H1 (cell line): Measurements from ENCODE around the gene ANXA3. TPM values are rescaled to one million over a fixed set of nuclear protein-coding genes. Genes with fewer than 3 reads are reported as not detected.

Experiments used
- CTCF ChIA-PET: fragments of 300-600 bp; sonication (Branson Sonifier 250); formaldehyde crosslinking; loops from one replicate; lab custom pipeline; 2021; ENCODE audit not compliant: partially characterized antibody; lab: Charles Lee
- POLR2A ChIA-PET: fragments of 300-600 bp; sonication (Branson Sonifier 250); formaldehyde crosslinking; loops from one replicate; lab custom pipeline; 2021; ENCODE audit warnings: inconsistent platforms; ENCODE audit not compliant: partially characterized antibody; lab: Charles Lee
- DNase-seq, 2 experiments: peaks; one replicate each; pipeline versions ENCODE4 v3.0.0 to v3.0.0-alpha.2; 2010 to 2022; ENCODE audit warnings: low spot score in 2 of 2, low read depth in 1 of 2, mixed read lengths in 1 of 2
- FAIRE-seq: peaks from 2 replicates; lab custom pipeline; 2011; peaks lifted over from hg19 to GRCh38; lab: Jason Lieb, UNC
- H2AFZ ChIP-seq: 2 replicates; pipeline ENCODE4 v1.8.1; 2012; ENCODE audit warnings: low read length, inconsistent platforms
- H2AK5ac ChIP-seq: 2 replicates; pipeline ENCODE4 v1.6.1; 2013; ENCODE audit warnings: low read depth, low read length
- H2BK120ac ChIP-seq: replicated peaks from 2 replicates; pipeline ENCODE3; 2013; ENCODE audit warnings: low read depth, low read length, inconsistent platforms
- H2BK12ac ChIP-seq: 2 replicates; pipeline ENCODE4 v1.6.1; 2013; ENCODE audit warnings: low read depth, low read length
- H2BK15ac ChIP-seq: 2 replicates; pipeline ENCODE4 v1.6.1; 2013; ENCODE audit warnings: low read length
- H2BK20ac ChIP-seq: 2 replicates; pipeline ENCODE4 v1.6.1; 2013; ENCODE audit warnings: low read length
- H2BK5ac ChIP-seq: 2 replicates; pipeline ENCODE4 v1.6.1; 2013; ENCODE audit warnings: low read depth, low read length
- H3K14ac ChIP-seq: 2 replicates; pipeline ENCODE4 v1.6.1; 2013; ENCODE audit warnings: inconsistent platforms; ENCODE audit not compliant: insufficient read length
- H3K18ac ChIP-seq: 2 replicates; pipeline ENCODE4 v1.6.1; 2013; ENCODE audit warnings: low read length; ENCODE audit errors: extremely low read depth
- H3K23ac ChIP-seq: 2 replicates; pipeline ENCODE4 v1.6.1; 2013; ENCODE audit warnings: inconsistent platforms; ENCODE audit not compliant: insufficient read length
- H3K23me2 ChIP-seq: 2 replicates; pipeline ENCODE4 v1.6.1; 2013; ENCODE audit warnings: low read depth, low read length
- H3K27ac ChIP-seq: 2 replicates; pipeline ENCODE4 v1.6.1; 2011; ENCODE audit warnings: low read depth, low read length, inconsistent platforms
- H3K27me3 ChIP-seq, 4 experiments: replicated peaks in 1 of 4; 1 replicate in 1 of 4; 2 replicates in 3 of 4; pipeline versions ENCODE4 v1.6.1 to v1.8.1; 2011 to 2013; ENCODE audit warnings: low read length in 3 of 4, mild to moderate bottlenecking in 3 of 4, inconsistent platforms in 2 of 4, mixed read lengths in 2 of 4, moderate library complexity in 1 of 4; ENCODE audit not compliant: control insufficient read depth in 3 of 4, insufficient read depth in 3 of 4; ENCODE audit errors: extremely low read depth in 1 of 4
- H3K36me3 ChIP-seq, 4 experiments: 2 replicates each; pipeline versions ENCODE4 v1.6.1 to v1.8.1; 2011 to 2013; ENCODE audit warnings: mild to moderate bottlenecking in 4 of 4, low read length in 3 of 4, moderate library complexity in 2 of 4, control low read depth in 1 of 4, inconsistent platforms in 1 of 4; ENCODE audit not compliant: insufficient read depth in 4 of 4, control insufficient read depth in 2 of 4
- H3K4ac ChIP-seq: replicated peaks from 2 replicates; pipeline ENCODE3; 2013; ENCODE audit warnings: low read length, low read depth, mixed read lengths, inconsistent platforms; ENCODE audit not compliant: insufficient read length
- H3K4me1 ChIP-seq, 4 experiments: replicated peaks in 1 of 4; 1 replicate in 1 of 4; 2 replicates in 3 of 4; pipeline versions ENCODE4 v1.6.1 to v1.8.1; 2011 to 2013; ENCODE audit warnings: low read length in 3 of 4, inconsistent platforms in 2 of 4, mixed read lengths in 1 of 4; ENCODE audit not compliant: insufficient read depth in 4 of 4, control insufficient read depth in 3 of 4
- H3K4me2 ChIP-seq, 2 experiments: 2 replicates each; pipeline versions ENCODE4 v1.6.1 to v1.8.1; 2011 to 2013; ENCODE audit warnings: low read depth in 2 of 2, low read length in 2 of 2, control low read depth in 1 of 2, inconsistent platforms in 1 of 2, mild to moderate bottlenecking in 1 of 2; ENCODE audit not compliant: insufficient read depth in 1 of 2
- H3K4me3 ChIP-seq, 4 experiments: fragments of 200-600, 300-600 bp in 1 of 4; sonication (generic), shearing (Covaris generic), sonication (Bioruptor Twin) in 1 of 4; 2 replicates each; pipeline versions ENCODE4 v1.5.1 to v1.8.1; 2011 to 2016; ENCODE audit warnings: low read length in 4 of 4, low read depth in 3 of 4, control low read depth in 2 of 4, inconsistent platforms in 2 of 4, mild to moderate bottlenecking in 2 of 4, mixed read lengths in 1 of 4, moderate library complexity in 1 of 4; ENCODE audit not compliant: insufficient read depth in 2 of 4; ENCODE audit errors: extremely low read depth in 1 of 4
- H3K56ac ChIP-seq: replicated peaks from 2 replicates; pipeline ENCODE3; 2013; ENCODE audit warnings: low read depth, mild to moderate bottlenecking, mixed read lengths, low read length, inconsistent platforms; ENCODE audit not compliant: insufficient read length
- H3K79me1 ChIP-seq: 2 replicates; pipeline ENCODE4 v1.6.1; 2013; ENCODE audit warnings: low read depth, low read length, control low read depth
- H3K79me2 ChIP-seq, 2 experiments: 2 replicates each; pipeline versions ENCODE4 v1.6.1 to v1.8.1; 2012 to 2013; ENCODE audit warnings: low read length in 2 of 2, mild to moderate bottlenecking in 2 of 2, inconsistent platforms in 1 of 2; ENCODE audit not compliant: insufficient read depth in 2 of 2, control insufficient read depth in 1 of 2
- H3K9ac ChIP-seq, 4 experiments: replicated peaks in 1 of 4; 1 replicate in 1 of 4; 2 replicates in 3 of 4; pipeline versions ENCODE4 v1.6.1 to v1.8.1; 2011 to 2013; ENCODE audit warnings: low read depth in 3 of 4, low read length in 3 of 4, control low read depth in 2 of 4, mild to moderate bottlenecking in 2 of 4, moderate library complexity in 2 of 4, inconsistent platforms in 1 of 4; ENCODE audit errors: extremely low read depth in 1 of 4
- H3K9me3 ChIP-seq, 2 experiments: 2 replicates each; pipeline versions ENCODE4 v1.6.1 to v1.8.1; 2012 to 2013; ENCODE audit warnings: mild to moderate bottlenecking in 2 of 2, moderate library complexity in 2 of 2, control low read depth in 1 of 2, inconsistent platforms in 1 of 2, low read depth in 1 of 2, low read length in 1 of 2, mixed read lengths in 1 of 2; ENCODE audit not compliant: insufficient read depth in 2 of 2
- H4K20me1 ChIP-seq, 2 experiments: replicated peaks in 1 of 2; 2 replicates each; pipeline versions ENCODE3 to v1.8.1; 2011 to 2013; ENCODE audit warnings: inconsistent platforms in 2 of 2, low read length in 2 of 2, mild to moderate bottlenecking in 1 of 2; ENCODE audit not compliant: insufficient read depth in 2 of 2, control insufficient read depth in 1 of 2
- H4K5ac ChIP-seq: 2 replicates; pipeline ENCODE4 v1.6.1; 2013; ENCODE audit warnings: low read length, low read depth, mixed read lengths, inconsistent platforms; ENCODE audit not compliant: insufficient read length
- H4K8ac ChIP-seq: 2 replicates; pipeline ENCODE4 v1.8.0; 2013; ENCODE audit warnings: mild to moderate bottlenecking, moderate library complexity, low read length, inconsistent platforms; ENCODE audit not compliant: insufficient read depth; ENCODE audit errors: extremely low read depth
- H4K91ac ChIP-seq: replicated peaks from 2 replicates; pipeline ENCODE3; 2013; ENCODE audit warnings: low read length, mixed read lengths, inconsistent platforms; ENCODE audit not compliant: insufficient read length
- BACH1 ChIP-seq: IDR thresholded peaks from 2 replicates; pipeline ENCODE4 v1.6.1; 2012; ENCODE audit warnings: low read length, improper control_type of control experiment
- BCL11A ChIP-seq, 2 experiments: IDR thresholded peaks; one replicate each; pipeline ENCODE4 v1.6.1; 2011; ENCODE audit warnings: low read depth in 2 of 2, low read length in 2 of 2, mild to moderate bottlenecking in 2 of 2
- CBX8 ChIP-seq: fragments of 300-800, 300-1000 bp; sonication (generic); IDR thresholded peaks from 2 replicates; pipeline ENCODE4 v1.7.1; 2016; ENCODE audit warnings: low read depth, low read length, borderline replicate concordance
- FOSL1 ChIP-seq: IDR thresholded peaks from 2 replicates; pipeline ENCODE4 v1.6.1; 2011; ENCODE audit warnings: mild to moderate bottlenecking, low read depth, low read length, moderate library complexity; ENCODE audit not compliant: insufficient read depth
- GABPA ChIP-seq: IDR thresholded peaks from 2 replicates; pipeline ENCODE4 v1.6.1; 2011; ENCODE audit warnings: mild to moderate bottlenecking, low read length, moderate library complexity, borderline replicate concordance; ENCODE audit not compliant: insufficient read depth
- SIN3A ChIP-seq, 2 experiments: IDR thresholded peaks in 1 of 2; conservative IDR thresholded peaks in 1 of 2; 2 replicates each; pipeline ENCODE4 v1.6.1; 2011 to 2012; ENCODE audit warnings: low read length in 2 of 2, improper control_type of control experiment in 1 of 2, low read depth in 1 of 2, mild to moderate bottlenecking in 1 of 2
- SIX5 ChIP-seq: IDR thresholded peaks from 2 replicates; pipeline ENCODE4 v1.6.1; 2011; ENCODE audit warnings: mild to moderate bottlenecking, low read depth, low read length
- TAF7 ChIP-seq: optimal IDR thresholded peaks from 2 replicates; pipeline ENCODE3; 2011; ENCODE audit warnings: low read depth, mild to moderate bottlenecking, inconsistent platforms, low read length, moderate library complexity, borderline replicate concordance
- WGBS, 2 experiments: shearing (Covaris generic) in 1 of 2; methylation state at CpG; one replicate each; pipeline versions ENCODE4 v1.1.6 to v1.1.7; 2013 to 2015; ENCODE audit warnings: low lambda C conversion rate in 2 of 2, mixed read lengths in 2 of 2, inconsistent platforms in 1 of 2, low coverage in 1 of 2, missing lambda C conversion rate in 1 of 2; ENCODE audit not compliant: insufficient replicate concordance in 2 of 2, insufficient coverage in 1 of 2, insufficient read length in 1 of 2; ENCODE audit errors: extremely low coverage in 1 of 2, missing lambda C conversion rate in 1 of 2; 5-methylcytosine and 5-hydroxymethylcytosine counted together
- polyA plus RNA-seq, 7 experiments: library from polyadenylated mRNA; depleted of rRNA in 3 of 7; stranded (reverse) in 5 of 7; unstranded in 2 of 7; fragments of >200 nt in 5 of 7; fragments of 200-250 nt in 2 of 7; gene quantifications; 1 replicate in 5 of 7; 2 replicates in 1 of 7; 4 replicates in 1 of 7; pipeline versions ENCODE4 v1.2.1 to v1.2.3, GENCODE V29; 2011 to 2013; ENCODE audit warnings: missing spikeins in 2 of 7, mixed read lengths in 2 of 7
- total RNA-seq: library from RNA; stranded (reverse); fragmentation: NEBNext Ultra II Directional; extraction: Animal tissue kit (Norgen Biotek cat#: 25700); gene quantifications from 2 replicates; pipeline ENCODE4 v1.2.1, GENCODE V29; 2021
- TF ChIP-seq, protein P1 (sequence below): IDR thresholded peaks from 2 replicates; pipeline ENCODE4 v1.6.1; 2012; ENCODE audit warnings: low read length, inconsistent platforms
- TF ChIP-seq, protein P2 (sequence below): IDR thresholded peaks from 2 replicates; pipeline ENCODE4 v1.6.1; 2012; ENCODE audit warnings: inconsistent platforms

The ANXA3 gene
- total and polyA plus RNA-seq, 2 of the 8 experiments (the other 6 are each of a cell fraction or from before 2014, with no cell fraction given): 10.3 to 27.3 TPM

- no peak overlapping the region for H3K23ac ChIP-seq
- FAIRE-seq (no peak), DNase-seq (no peak)
- no peak overlapping the region for H3K9ac ChIP-seq
- no peak overlapping the region for H3K27ac ChIP-seq
- H3K79me2 ChIP-seq: no peaks in the 10 kb centered on the region
- no peak overlapping the region for H3K4me3 ChIP-seq
- peak overlapping the region; percentile 96 for H2AFZ ChIP-seq
- H3K27me3 ChIP-seq: no peaks in the 10 kb centered on the region
- no peak overlapping the region for H2BK120ac ChIP-seq
- 82% methylated on average over 10 of the region's 10 CpGs; no CpG with 5 or more reads in 1 of the 2 experiments for WGBS, 2 experiments
- no peaks in the 10 kb centered on the region for H3K79me1 ChIP-seq
- POLR2A ChIA-PET: no interaction called here
- no peak overlapping the region for H2AK5ac ChIP-seq
- no peak overlapping the region for H2BK12ac ChIP-seq
- CTCF ChIA-PET: interaction anchor here (0.6 to 5.6 kb wide), 14 partner anchors 8 to 706 kb away, joined by 3 to 50 read pairs (median 6); no protein-coding TSS in a partner anchor
- H3K9me3 ChIP-seq: no peaks in the 10 kb centered on the region
- no peak overlapping the region for H2BK15ac ChIP-seq
- no peak overlapping the region for H4K5ac ChIP-seq
- no peaks in the 10 kb centered on the region for H3K4me1 ChIP-seq
- no peak overlapping the region for H3K18ac ChIP-seq
- H2BK20ac ChIP-seq: no peak overlapping the region
- H3K4me2 ChIP-seq: no peak overlapping the region
- H3K14ac ChIP-seq: no peak overlapping the region
- no peaks in the 10 kb centered on the region for H3K23me2 ChIP-seq
- H4K20me1 ChIP-seq: no peaks in the 10 kb centered on the region
- no peak overlapping the region for H4K91ac ChIP-seq
- H4K8ac ChIP-seq: no peak overlapping the region
- H3K36me3 ChIP-seq: no peaks in the 10 kb centered on the region
- no peak overlapping the region for H2BK5ac ChIP-seq
- no peak overlapping the region for H3K4ac ChIP-seq
- no peak overlapping the region for H3K56ac ChIP-seq
- TF ChIP-seq SIN3A (conservative IDR thresholded peaks at IDR 0.05 in 1 of 2, IDR thresholded peaks at IDR 0.05 in 1 of 2; ENCODE audit: low read depth in 1 of 2, low read length in 2 of 2): no peak
- TF ChIP-seq GABPA: no peak
- no peak for TF ChIP-seq SIX5
- TF ChIP-seq, protein P1, sequence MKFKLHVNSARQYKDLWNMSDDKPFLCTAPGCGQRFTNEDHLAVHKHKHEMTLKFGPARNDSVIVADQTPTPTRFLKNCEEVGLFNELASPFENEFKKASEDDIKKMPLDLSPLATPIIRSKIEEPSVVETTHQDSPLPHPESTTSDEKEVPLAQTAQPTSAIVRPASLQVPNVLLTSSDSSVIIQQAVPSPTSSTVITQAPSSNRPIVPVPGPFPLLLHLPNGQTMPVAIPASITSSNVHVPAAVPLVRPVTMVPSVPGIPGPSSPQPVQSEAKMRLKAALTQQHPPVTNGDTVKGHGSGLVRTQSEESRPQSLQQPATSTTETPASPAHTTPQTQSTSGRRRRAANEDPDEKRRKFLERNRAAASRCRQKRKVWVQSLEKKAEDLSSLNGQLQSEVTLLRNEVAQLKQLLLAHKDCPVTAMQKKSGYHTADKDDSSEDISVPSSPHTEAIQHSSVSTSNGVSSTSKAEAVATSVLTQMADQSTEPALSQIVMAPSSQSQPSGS: no peak
- TF ChIP-seq CBX8: no peak
- TF ChIP-seq, protein P2, sequence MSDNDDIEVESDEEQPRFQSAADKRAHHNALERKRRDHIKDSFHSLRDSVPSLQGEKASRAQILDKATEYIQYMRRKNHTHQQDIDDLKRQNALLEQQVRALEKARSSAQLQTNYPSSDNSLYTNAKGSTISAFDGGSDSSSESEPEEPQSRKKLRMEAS: no peak
- no peak for TF ChIP-seq FOSL1
- TF ChIP-seq BCL11A (IDR thresholded peaks at IDR 0.05; ENCODE audit: low read depth in 2 of 2, low read length in 2 of 2): no peak
- TF ChIP-seq BACH1: no peak
- no peak for TF ChIP-seq TAF7
These were observed 94.5 kb downstream of the ANXA3 start for GRCh38 chr4:78645853-78646757.
